ENCODE measurements around the gene CENPX. TPM values are rescaled to one million over a fixed set of nuclear protein-coding genes. Genes with fewer than 3 reads are reported as not detected.

The CENPX gene
- total RNA-seq, 1 donor from 2014 or later: 66.2 TPM

DNA sequence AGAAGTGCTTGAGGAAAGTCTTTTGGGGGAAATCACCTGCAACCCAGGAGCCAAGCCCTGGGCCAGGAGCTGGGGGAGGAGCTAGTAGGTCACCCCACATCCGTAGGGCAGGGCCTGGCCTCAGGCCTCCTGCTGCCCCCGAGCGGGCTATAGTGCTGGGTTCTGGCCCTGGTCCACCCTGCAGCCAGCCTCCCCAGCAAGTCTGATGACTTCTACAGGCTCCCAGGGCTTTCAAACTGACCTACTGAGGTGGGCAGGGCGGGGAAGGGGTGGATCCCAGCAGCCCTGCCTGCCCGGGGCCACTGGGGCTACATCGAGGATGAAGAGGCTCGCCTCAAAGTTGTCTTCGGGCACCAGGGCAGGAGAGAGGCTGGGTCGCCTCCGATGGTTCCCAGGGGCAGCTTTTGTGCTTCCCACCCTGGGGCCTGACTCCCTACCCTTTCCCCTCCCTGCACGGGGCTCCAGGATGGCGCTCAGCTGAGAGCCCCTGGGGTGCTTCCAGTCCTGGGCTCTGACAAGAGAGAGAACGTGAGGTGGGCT, 5.0 kb downstream of the CENPX start:
- Mint-ChIP-seq H3K27ac (no peak overlapping the region), H3K36me3 (ENCODE audit: insufficient read depth) (peaks cover 2% of the 10 kb centered on the region), H3K4me1 (ENCODE audit: low read depth) (peaks cover 5% of the 10 kb centered on the region), H3K9me3 (ENCODE audit: low read depth) (no peaks in the 10 kb centered on the region), H3K27me3 (no peaks in the 10 kb centered on the region), H3K4me3 (ENCODE audit: low read depth) (no peak overlapping the region)
- DNase-seq (ENCODE audit: low spot score, unreplicated experiment): no peak
- TF ChIP-seq, protein P1, sequence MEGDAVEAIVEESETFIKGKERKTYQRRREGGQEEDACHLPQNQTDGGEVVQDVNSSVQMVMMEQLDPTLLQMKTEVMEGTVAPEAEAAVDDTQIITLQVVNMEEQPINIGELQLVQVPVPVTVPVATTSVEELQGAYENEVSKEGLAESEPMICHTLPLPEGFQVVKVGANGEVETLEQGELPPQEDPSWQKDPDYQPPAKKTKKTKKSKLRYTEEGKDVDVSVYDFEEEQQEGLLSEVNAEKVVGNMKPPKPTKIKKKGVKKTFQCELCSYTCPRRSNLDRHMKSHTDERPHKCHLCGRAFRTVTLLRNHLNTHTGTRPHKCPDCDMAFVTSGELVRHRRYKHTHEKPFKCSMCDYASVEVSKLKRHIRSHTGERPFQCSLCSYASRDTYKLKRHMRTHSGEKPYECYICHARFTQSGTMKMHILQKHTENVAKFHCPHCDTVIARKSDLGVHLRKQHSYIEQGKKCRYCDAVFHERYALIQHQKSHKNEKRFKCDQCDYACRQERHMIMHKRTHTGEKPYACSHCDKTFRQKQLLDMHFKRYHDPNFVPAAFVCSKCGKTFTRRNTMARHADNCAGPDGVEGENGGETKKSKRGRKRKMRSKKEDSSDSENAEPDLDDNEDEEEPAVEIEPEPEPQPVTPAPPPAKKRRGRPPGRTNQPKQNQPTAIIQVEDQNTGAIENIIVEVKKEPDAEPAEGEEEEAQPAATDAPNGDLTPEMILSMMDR (IDR thresholded peaks at IDR 0.05; ENCODE audit: unreplicated experiment): no peak

DNA sequence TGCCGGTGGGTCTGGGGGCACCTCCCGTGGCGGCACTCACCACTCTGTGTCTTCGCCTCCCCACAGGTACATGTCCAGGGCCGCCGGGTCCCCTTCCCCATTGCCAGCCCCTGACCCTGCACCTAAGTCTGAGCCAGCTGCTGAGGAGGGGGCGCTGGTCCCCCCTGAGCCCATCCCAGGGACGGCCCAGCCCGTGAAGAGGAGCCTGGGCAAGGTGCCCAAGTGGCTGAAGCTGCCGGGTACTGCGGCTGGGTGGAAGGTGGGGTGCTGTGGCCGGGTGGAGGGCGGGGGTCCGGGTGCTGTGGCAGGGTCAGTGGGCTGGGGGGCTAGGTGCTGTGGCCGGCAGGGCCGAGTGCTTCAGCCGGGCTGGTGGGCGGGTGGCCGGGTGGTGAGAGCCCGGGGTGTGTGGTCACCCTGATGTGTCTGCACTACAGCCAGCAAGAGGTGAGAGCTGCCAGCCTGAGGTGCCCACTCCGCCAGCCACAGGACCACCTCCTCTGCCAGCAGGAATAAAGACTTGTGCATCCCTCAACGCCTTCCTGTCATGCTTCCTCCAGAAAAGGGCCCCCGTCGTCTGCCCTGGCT, 5.7 kb downstream of the CENPX start:
- no peak for DNase-seq (ENCODE audit: low spot score, unreplicated experiment)
- H3K4me3 Mint-ChIP-seq (ENCODE audit: low read depth): no peak overlapping the region
- H3K9me3 Mint-ChIP-seq (ENCODE audit: low read depth): no peaks in the 10 kb centered on the region
- H3K27ac Mint-ChIP-seq: no peak overlapping the region
- H3K27me3 Mint-ChIP-seq: no peaks in the 10 kb centered on the region
- H3K4me1 Mint-ChIP-seq (ENCODE audit: low read depth): peaks cover 5% of the 10 kb centered on the region
- peaks cover 2% of the 10 kb centered on the region for H3K36me3 Mint-ChIP-seq (ENCODE audit: insufficient read depth)
- TF ChIP-seq, protein P1 (IDR thresholded peaks at IDR 0.05; ENCODE audit: unreplicated experiment): no peak

DNA sequence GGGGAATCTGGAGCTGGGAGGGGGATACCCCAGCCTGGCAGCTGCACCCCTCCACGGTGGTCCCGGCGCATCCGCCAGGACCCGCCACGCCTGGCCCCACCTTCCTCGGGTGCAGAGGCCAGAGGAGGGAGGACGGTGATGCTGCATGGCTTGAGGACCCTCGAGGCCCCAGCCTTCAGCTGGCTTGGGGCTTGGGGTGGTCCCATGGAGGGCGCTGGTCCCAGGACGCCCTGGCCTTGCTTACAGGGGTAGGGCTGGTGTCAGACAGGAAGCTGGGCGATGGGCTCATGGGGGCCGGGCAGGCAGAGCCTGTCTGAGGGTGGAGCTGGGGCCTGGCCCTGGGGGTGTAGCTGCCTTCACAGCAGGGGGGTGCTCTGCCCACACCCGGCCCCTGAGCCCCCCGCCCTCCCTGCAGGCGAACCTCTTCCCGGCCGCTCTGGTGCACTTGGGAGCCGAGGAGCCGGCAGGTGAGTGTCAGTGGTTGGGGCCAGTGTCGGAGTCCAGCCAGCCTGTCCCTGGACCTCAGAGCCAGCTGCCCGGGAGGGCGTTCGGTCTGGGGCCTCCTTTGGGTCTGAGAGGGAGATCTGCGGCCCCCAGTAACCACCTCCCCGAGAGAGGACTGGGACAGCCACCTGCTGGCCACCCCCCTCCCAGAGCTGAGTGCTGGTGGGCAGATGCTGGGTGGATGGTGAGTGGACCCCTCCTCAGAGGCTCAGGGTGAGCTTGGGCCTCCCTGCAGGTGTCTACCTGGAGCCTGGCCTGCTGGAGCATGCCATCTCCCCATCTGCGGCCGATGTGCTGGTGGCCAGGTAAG, 6.4 kb downstream of the CENPX start:
- H3K9me3 Mint-ChIP-seq (ENCODE audit: low read depth): no peaks in the 10 kb centered on the region

DNA sequence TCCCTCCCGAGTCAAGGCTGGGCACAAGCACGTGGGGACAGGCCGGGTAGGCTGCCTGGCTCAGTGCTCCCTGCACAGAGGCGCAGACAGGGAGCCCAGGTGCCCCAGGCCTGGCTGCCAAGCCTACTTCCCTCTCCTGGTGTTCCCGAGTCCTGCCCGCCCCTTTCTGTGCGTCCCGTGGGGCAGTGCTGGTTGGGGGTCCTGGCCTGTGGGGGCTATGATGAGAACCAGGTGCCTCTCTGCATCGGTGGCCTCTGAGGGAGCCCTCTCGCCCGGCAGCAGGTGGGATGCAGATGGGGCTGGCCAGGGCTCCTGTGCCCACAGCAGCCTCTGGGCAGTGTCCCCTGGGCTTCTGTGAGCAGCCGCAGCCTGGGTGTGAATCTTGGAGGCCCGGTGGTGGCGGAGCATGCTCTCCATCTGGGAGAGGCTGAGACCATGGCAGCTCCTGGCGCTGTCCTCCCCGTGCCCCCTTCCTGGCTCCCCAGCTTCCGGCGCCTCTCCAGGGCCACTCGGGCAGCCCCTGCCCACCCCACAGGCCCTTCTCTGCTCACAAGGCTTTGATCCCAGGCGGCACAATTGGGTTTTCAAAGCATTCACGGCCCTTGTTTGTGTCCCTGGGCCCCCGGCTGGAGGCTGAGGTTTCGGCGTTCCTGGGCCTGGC, 7.2 kb downstream of the CENPX start:
- Mint-ChIP-seq H3K36me3 (ENCODE audit: insufficient read depth) (peaks cover 2% of the 10 kb centered on the region), H3K27ac (no peak overlapping the region), H3K4me1 (ENCODE audit: low read depth) (no peaks in the 10 kb centered on the region), H3K27me3 (no peaks in the 10 kb centered on the region), H3K4me3 (ENCODE audit: low read depth) (no peak overlapping the region), H3K9me3 (ENCODE audit: low read depth) (no peaks in the 10 kb centered on the region)
- TF ChIP-seq, protein P1 (IDR thresholded peaks at IDR 0.05; ENCODE audit: unreplicated experiment): no peak
- no peak for DNase-seq (ENCODE audit: low spot score, unreplicated experiment)

More for the DNA sequence above, 6.4 kb downstream of the CENPX start:
- H3K27me3 Mint-ChIP-seq: no peaks in the 10 kb centered on the region
- peaks cover 2% of the 10 kb centered on the region for H3K36me3 Mint-ChIP-seq (ENCODE audit: insufficient read depth)
- no peak overlapping the region for H3K4me3 Mint-ChIP-seq (ENCODE audit: low read depth)
- no peak overlapping the region for H3K27ac Mint-ChIP-seq
- no peaks in the 10 kb centered on the region for H3K4me1 Mint-ChIP-seq (ENCODE audit: low read depth)
- TF ChIP-seq, protein P1 (IDR thresholded peaks at IDR 0.05; ENCODE audit: unreplicated experiment): no peak
- DNase-seq (ENCODE audit: low spot score, unreplicated experiment): no peak

DNA sequence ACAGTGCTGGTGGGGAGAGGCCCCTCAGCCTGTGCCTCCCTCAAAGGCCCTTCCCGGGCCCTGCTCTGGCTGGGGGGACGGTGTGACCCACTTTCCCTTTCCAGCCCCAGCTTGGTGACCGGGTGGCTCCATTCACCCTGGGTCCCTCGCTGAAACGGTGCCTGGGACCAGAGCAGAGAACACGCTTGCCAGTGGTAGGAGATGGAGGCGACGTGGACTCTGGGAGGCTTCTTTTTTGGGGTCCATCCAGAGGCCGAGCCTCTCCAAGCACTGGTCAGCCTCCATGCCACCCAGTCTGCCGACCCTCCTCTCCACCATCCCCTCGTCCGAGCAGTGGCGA, 7.7 kb downstream of the CENPX start:
- DNase-seq (ENCODE audit: low spot score, unreplicated experiment): no peak
- Mint-ChIP-seq H3K9me3 (ENCODE audit: low read depth) (no peaks in the 10 kb centered on the region), H3K36me3 (ENCODE audit: insufficient read depth) (peaks cover 2% of the 10 kb centered on the region), H3K27me3 (no peaks in the 10 kb centered on the region), H3K4me3 (ENCODE audit: low read depth) (no peak overlapping the region), H3K4me1 (ENCODE audit: low read depth) (no peaks in the 10 kb centered on the region), H3K27ac (no peak overlapping the region)
- TF ChIP-seq, protein P1 (IDR thresholded peaks at IDR 0.05; ENCODE audit: unreplicated experiment): no peak
